HG03521 (cell line): Measurements from ENCODE around the gene MEIOB.
"Not testable (repeated sequence)": the region's sequence is repeated elsewhere in the genome, so short reads cannot be mapped to it uniquely, and the experiment has no call there.

Experiments
- ATAC-seq: cut with Tn5 transposase; IDR thresholded peaks from one replicate; pipeline ENCODE4 v1.9.1; 2021; ENCODE audit warnings: mild to moderate bottlenecking, moderate library complexity; ENCODE audit not compliant: unreplicated experiment

The MEIOB gene

GRCh38 chr16:1871974-1872635 lies at the start of gene MEIOB:
Gene MEIOB (minus strand): TSS chr16:1872164. CDS start chr16:1868175, 3,989 bp downstream.
- ATAC-seq: no peak

GRCh38 chr16:1920727-1921171 lies 48.8 kb upstream of the MEIOB start:
- no peak for ATAC-seq

GRCh38 chr16:1920122-1920521 lies 48.2 kb upstream of the MEIOB start:
- ATAC-seq: not testable (repeated sequence)

- ATAC-seq: no peak
Observed at GRCh38 chr16:1919327-1919998, 47.5 kb upstream of the MEIOB start.

- ATAC-seq: no peak
Observed at GRCh38 chr16:1918351-1919326, 46.7 kb upstream of the MEIOB start, which contains the start of gene HS3ST6. Gene HS3ST6 (minus strand): TSS chr16:1918415. CDS start chr16:1918323, 92 bp downstream.

GRCh38 chr16:1917665-1918350 lies 45.8 kb upstream of the MEIOB start:
- no peak for ATAC-seq

GRCh38 chr16:1917056-1917664 lies 45.2 kb upstream of the MEIOB start:
- no peak for ATAC-seq

- ATAC-seq: no peak
Observed at GRCh38 chr16:1916640-1916990, 44.7 kb upstream of the MEIOB start.

- no peak for ATAC-seq
Observed at GRCh38 chr16:1915732-1916639, 44.0 kb upstream of the MEIOB start.

GRCh38 chr16:1914988-1915387 lies 43.0 kb upstream of the MEIOB start:
- ATAC-seq: no peak

GRCh38 chr16:1914084-1914608 lies 42.2 kb upstream of the MEIOB start:
- no peak for ATAC-seq

- no peak for ATAC-seq
Observed at GRCh38 chr16:1913327-1914083, 41.5 kb upstream of the MEIOB start.

- no peak for ATAC-seq
Observed at GRCh38 chr16:1912215-1912543, 40.2 kb upstream of the MEIOB start.

- ATAC-seq: no peak
Observed at GRCh38 chr16:1911467-1912214, 39.7 kb upstream of the MEIOB start.

- no peak for ATAC-seq
Observed at GRCh38 chr16:1909561-1910231, 37.7 kb upstream of the MEIOB start.

- no peak for ATAC-seq
Observed at GRCh38 chr16:1908983-1909382, 37.0 kb upstream of the MEIOB start.

GRCh38 chr16:1908184-1908583 lies 36.2 kb upstream of the MEIOB start:
- ATAC-seq: no peak
